GM19328 (cell line): Measurements from ENCODE around the gene BCKDHA.
A peak's percentile ranks its signal among the peaks of the same experiment; 100 is the strongest.
"Not testable (repeated sequence)": the region's sequence is repeated elsewhere in the genome, so short reads cannot be mapped to it uniquely, and the experiment has no call there.

Experiments used
- ATAC-seq: cut with Tn5 transposase; IDR thresholded peaks from one replicate; pipeline ENCODE4 v1.9.1; 2021; ENCODE audit warnings: mild to moderate bottlenecking, moderate library complexity; ENCODE audit not compliant: unreplicated experiment

The BCKDHA gene

GRCh38 chr19:41424335-41425173, 26.9 kb downstream of the BCKDHA start:
- ATAC-seq, result no peak

- no peak for ATAC-seq
Measured at GRCh38 chr19:41425174-41426115, 27.8 kb downstream of the BCKDHA start.

DNA sequence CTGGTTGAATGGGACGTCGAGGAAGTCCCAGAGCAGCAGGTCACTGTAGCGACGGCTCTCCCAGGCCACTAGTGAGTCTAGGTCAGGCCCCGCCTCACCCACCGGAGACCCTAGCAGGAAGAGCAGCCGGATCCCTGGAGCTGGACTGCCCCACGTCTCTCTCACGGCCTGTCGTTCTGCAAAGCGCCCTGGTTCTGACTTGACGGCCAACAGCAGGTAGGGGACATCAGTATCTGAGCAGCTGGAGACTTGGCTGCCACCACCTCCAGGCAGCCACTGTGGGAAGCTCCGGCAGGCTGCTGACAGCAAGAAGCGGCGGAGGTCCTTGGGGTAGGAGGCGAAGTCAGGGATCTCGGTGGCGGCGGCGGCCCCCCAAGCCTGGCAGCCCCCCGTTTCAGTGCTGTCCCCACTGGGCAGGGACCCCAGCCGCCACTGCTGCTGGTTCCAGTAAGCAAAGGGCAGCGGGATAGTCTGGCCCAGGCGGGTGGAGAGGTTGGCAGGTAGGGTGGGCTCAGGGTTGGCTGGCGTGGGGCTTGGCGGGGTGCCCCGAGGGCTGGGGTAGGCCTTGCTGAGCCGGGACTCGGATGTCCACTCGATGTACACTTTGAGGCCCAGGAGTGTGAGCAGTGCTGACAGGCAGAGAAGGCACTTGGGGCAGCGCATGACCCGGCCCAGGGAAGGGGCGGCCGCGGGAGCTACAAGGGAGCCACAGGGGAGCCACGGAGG, 28.7 kb downstream of the BCKDHA start:
- no peak for ATAC-seq

DNA sequence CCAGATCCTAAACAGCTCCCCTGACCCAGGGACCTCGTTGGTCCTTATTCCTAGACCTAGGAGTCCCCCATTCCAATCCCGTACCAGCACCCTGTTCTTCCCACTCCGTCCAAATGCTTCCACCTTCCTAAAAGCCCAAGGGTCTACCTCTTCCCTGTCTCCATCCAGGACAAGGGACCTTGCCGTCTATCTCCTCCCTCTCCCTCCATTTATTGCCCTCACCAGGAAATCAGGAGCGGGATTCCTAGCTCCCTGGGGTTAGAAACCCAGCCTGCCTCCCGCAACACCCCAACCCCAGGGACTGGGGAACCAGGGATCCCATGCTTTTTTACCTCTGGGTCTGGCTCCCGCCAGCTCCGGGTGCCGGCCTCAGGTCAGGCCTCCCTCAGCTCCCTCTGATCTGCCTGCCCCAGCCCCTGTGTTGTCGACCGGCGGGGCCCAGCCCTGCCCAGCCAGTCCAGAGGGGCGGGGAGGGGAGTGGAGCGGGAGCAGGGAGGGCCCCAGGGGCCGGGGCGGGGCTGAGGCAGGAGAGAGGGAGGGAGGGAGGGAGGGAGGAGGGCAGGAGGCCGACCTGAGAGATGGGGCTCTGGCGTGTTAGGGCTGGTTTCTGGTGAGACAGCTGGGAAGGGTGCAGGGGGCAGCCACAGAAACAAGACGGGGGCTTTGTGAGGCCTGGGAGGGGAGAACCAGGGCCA, 29.5 kb downstream of the BCKDHA start, which contains the start of gene B3GNT8:
B3GNT8 (minus strand) TSS at position 423 of the 695 bp plus-strand sequence. CDS start 596 bp downstream, outside the sequence.
- no peak for ATAC-seq

DNA sequence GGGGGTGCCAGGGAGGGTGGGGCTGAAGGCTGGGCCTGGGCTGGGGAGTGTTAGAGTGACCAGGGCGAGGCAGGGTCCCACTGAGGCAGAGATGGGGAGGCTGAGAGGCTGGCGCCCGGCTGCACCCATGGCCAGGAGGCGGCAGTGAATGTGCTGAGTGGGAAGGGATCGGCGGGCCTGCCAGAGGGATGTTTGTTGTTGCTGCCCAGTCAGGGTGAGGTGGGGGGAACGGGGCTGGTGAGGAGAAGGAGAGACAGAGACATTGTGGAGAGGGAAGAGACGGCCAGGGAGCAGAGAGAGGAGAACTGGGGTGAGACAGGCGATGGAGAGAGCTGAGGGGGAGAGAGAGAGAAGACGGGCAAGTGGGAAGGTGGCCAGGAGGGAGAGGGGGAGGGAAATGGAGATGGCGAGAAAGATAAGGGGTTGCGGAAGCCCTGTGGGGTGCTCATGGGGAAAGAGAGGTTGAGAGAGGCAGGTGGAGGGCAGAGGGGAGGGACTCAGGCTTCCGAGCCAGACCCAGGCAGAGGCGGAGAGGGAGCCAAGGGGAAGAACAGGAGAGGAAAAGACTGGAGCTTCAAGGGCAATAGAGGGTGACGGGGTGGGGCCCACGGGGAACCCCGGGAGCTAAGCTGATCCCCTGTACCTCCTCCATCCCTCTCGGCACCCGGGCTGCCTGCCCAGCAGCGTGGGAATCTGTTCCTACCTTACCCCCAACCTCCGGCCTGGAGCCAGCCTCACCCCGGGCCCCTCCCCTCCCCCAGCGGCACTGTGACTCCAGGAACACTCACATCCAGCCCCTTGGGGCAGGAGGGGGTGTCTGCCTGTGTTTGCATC, 30.2 kb downstream of the BCKDHA start:
- no peak for ATAC-seq

DNA sequence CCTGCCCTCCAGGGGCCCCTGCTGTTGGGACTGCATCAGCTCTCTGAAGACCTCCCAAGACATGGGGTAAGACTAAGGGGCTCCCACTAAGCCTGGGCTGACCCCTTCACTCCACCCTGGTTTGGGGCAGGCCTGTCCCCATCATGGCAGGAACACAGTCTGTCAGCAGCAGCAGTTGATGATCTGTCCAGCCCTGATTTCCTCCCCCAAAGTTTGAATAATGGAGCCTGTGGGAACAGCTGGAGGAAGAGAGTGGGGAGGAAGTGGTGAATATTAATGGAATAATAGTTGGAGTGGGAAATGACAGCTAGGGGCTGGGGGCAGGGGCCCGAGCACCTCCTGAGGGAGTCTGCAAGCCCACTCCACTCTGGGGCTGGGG, 30.9 kb downstream of the BCKDHA start:
- no peak for ATAC-seq

DNA sequence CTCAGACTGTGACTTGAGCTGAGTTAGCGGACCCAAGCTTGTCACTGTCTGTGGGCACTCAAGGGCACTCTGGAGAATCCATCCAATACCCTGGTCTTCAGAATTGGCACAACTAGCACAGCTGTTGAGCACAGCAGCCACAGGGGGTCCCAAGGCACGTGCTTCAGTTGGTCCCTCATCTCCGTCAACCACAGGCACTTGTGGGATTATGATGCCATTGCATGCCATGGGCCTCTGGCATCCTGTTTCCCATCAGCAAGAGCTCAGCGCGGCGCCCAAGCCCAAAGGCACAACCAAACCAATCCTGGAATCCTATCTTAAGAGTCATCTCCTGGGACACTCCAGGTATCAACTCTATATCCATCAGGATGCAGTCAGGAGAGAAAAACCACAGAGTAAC, 33.3 kb downstream of the BCKDHA start:
- no peak for ATAC-seq

DNA sequence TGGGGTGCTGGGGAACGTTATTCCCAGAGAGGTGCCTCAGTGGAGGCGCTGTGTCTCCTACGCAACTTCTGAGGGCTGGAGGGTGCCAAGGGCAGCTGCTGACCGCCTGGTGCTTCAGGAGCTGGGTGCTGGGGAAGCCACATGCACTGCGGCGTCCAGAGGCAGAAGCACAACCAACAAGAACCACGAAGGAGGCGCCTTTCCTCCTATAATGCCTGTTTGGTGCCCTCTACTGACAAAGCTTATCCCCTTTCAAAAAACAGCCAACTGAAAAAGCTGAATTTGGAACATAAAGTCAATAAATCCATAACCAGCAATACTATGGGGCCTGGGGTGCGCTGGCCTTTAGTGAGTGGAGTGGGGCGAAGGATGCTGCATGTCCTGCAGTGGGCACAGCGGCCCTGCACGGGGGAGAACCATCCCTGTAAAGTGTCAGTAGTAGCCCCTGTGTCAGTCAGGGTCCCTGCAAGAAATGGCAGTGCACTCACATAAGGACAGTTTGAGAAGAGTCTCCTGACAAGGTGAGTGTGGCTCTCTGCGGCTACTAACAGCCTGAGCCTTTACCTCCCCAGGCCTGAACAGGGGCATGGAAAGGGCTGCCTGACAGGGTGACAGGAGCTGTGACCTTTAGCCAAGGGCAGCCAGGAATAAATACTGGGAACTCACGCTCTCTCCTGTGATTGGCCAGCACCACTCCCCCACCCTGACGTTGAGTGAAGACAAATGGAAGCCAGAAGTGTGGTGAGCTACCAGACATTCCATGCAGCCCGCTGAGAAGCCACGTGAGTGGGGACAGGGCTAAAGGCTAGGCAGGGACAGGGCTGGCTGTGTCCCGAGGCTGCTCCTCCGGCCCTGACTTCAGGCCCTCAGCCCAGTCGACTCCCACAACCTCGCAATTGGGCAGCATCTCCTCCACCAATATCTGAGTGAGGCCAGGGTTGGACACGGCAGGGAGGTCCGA, 34.1 kb downstream of the BCKDHA start:
- ATAC-seq, result no peak

GRCh38 chr19:41433171-41433570, 35.6 kb downstream of the BCKDHA start:
- no peak for ATAC-seq

DNA sequence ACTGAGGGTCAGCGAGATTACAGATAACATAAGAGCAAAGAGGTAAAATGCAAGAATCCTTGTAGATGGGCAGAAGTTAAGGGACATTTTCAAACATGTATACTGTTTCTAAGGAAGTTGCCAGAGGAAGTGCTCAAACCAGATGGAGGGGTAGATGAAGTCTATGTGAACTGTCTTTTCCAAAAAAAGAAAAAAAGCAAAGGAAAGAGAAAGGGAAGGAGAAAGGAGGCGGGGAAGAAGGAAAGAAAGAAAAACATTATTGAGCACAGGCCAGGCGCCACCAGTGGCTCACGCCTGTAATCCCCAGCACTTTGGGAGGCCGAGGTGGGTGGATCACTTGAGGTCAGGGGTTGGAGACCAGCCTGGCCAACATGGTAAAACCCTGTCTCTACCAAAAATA, 36.8 kb downstream of the BCKDHA start:
- no peak for ATAC-seq

- ATAC-seq, result not testable (repeated sequence)
Measured at GRCh38 chr19:41435376-41435775, 37.8 kb downstream of the BCKDHA start.

- no peak for ATAC-seq
Measured at GRCh38 chr19:41435936-41436673, 38.5 kb downstream of the BCKDHA start.

GRCh38 chr19:41436674-41436951, 39.0 kb downstream of the BCKDHA start:
- no peak for ATAC-seq

DNA sequence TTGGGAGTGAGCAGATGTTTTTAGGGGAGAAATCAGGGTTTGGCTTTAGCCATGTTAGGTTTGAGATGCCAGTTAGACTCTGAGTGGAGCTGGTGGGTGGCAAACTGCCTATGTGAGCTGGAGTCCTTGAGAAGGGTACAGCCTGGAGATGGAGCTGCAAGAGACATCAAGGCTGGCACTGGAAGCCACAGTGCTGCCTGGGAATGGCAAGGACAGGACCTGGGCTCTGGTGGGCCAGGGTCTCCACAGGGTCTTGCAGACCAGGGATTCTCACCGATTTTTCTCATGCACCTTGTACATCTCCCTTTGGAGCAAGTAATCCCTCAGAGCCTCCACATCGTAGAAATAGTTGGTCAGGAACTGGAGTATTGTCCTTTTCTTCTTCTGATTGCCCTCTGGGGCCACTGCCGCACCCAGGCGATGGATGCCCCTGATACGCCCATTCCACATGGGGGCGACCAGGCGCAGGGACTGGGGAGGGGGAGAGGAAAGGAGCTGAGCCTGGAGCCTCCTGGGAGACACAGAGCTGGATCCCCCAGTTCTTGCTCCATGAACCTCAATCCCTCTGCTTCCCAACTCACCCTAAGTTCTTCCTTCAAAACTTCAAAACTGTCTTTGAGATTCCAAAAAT, 40.4 kb downstream of the BCKDHA start:
- ATAC-seq, result no peak

DNA sequence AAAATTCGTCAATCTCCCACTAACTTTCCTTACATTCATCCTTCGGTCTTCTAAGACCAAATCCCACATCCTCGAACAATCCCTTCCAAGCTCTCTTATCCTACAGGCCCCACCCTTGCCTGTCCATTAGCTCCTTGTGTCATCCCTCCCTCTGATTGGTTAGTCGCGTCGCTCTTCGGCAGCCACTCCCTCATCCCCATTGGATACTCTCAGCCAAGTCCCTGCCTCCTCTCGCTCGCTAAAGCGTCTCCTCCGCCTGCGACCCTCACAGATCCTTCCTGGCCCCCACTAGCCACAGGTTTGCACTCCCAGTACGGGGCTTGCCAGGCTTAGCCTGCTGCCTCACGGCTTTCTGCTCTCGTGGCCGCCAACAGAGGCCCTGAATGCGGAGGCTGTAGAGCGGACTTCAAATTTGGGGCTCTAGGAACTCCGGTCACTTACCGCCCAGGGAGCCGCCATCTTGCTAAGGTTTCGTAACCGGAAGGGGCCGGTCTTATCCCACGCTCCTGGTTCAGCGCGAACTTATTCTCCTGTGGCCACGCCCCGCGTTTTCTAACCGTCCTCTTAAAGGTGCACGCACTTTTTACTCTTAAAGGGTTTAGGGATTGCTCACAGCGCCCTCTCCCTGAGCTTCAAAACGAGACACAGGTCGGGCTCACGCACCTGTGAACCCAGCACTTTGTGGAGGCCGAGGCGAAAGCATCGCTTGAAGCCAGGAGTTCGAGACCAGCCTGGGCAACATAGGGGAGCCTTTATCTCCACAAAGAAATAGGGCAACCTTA, 42.0 kb downstream of the BCKDHA start, which contains the start of gene DMAC2:
DMAC2 (minus strand) TSS at position 472 of the 782 bp plus-strand sequence; CDS start at position 459, 13 bp downstream.
- peak; percentile 88 for ATAC-seq

DNA sequence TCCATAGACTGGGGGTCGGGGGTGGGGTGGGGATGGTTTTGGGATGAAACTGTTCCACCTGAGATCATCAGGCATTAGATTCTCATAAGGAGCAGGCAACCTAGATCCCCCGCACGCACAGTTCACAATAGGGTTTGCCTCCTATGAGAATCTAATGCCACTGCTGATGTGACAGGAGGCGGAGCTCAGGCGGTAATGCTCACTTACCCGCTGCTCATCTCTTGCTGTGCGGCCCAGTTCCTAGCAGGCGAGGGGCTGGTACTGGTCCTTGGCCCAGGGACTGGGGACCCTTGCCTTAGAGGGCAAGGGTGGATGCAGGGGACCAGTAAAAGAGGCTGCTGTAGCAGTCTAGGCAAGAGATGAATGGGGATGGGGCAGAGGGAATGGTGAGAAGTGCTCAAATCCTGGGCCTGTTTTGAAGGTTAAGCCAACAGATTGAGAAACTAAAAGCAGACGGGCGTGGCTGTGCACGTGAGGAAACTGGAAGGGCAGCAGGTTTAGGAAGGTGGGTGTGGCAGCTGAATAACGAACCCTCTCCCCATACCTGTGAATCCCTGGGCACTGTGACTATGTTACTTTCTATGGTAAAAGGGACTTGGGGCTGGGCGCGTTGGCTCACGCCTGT, 43.8 kb downstream of the BCKDHA start:
- no peak for ATAC-seq
